NCI-H82 treated with DMSO at 0.1 percent for 48 hours (cell line): ENCODE data around the gene PRCP.
"Not testable (repeated sequence)": the region's sequence is repeated elsewhere in the genome, so short reads cannot be mapped to it uniquely, and the experiment has no call there.

Source experiments
- DNase-seq: peaks from one replicate; lab custom pipeline; 2025; ENCODE audit not compliant: unreplicated experiment; lab: John Stamatoyannopoulos, UW

PRCP gene

DNA sequence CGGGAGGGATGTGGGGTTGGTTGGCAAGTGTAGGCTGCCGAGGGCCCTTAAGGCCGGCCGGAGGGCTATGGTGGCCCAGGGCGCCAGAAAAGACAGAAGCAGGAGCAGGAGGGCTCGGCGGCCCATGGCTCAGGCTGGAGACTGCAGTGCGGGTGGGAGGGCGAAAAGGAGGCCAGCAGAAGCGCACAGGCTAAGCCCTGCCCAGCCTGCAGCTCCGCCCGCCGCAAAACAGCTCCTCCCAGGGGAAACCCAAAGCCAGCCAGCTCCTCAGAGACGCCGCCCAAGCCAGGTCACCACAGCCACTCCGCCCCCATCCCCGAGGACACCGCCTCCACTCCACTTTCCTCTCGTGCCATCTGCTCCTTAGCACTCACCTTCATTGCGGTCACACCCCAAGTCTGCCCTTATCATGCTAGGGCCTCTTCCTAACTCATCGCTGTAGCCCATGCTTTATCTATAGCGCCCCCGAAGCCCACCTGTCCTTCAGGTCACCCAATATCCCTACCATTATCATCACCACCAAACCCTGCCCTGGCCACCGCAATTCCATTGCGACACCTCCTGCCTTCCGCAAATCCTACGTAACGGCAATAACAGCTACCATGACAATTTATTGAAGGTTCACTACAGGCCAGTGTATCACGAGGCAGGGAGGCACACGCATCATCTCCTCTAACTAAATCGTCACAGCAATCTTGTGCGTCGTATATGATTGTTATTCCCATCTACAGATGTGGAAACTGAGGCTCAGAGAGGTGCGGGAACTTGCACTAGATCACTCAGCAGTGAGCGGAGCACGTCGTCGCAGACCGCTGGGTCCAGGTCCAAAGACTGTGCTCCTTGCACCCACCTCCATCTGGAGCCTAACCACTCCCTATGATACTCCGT, at the start of gene PRCP:
Gene PRCP, minus strand, starts transcription at position 154 of the 888 bp plus-strand sequence. Its CDS starts 28 bp downstream, at position 126.
- peak; percentile 85 for DNase-seq

GRCh38 chr11:82949352-82949751, 49.1 kb upstream of the PRCP start:
- no peak for DNase-seq

DNA sequence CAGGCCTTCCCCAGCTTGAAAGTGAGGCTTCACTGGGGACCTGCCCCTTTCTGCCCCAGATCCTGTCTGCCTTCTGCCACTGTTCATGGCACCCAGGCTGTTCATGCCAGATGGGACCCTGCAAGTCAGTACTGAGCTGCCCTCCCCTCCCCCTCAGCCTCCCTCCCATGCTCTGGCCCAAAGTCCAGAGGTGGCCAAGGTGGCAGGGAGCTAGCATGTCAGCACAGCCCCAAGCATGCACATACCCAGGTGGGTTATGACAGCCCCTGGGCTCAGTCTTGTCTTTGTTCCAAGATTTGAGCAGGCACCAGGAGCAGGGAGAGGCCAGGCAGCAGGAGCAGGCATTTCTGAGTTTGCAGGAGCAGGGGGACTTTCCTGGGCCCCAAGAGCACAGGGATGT, 45.5 kb upstream of the PRCP start:
- DNase-seq = no peak

DNA sequence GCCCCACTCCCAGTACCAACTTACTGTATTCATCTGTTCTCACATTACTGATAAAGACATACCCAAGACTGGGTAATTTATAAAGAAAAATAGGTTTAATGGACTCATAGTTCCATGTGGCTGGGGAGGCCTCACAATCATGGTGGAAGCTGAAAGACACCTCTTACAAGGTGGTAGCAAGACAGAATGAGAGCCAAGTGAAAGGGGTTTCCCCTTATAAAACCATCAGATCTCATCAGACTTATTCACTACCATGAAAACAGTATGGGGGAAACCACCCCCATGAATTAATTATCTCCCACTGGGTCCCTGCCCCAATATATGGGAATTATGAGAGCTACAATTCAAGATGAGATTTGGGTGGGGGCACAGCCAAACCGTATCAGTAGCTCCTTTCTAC, 44.8 kb upstream of the PRCP start:
- not testable (repeated sequence) for DNase-seq

- no peak for DNase-seq
Observed at GRCh38 chr11:82944198-82944597, 44.0 kb upstream of the PRCP start.

DNA sequence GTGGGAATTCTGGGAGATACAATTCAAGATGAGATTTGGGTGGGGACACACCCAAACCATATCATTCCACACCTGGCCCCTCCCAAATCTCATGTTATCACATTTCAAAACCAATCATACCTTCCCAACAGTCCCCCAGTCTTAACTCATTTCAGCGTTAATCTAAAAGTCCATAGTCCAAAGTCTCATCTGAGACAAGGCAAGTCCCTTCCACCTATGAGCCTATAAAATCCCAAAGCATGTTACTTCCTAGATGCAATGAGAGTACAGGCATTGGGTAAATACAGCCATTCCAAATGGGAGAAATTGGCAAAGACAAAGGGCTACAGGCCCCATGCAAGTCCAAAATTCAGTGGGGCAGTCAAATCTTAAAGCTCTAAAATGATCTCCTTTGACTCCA, 43.2 kb upstream of the PRCP start:
- DNase-seq = not testable (repeated sequence)

DNA sequence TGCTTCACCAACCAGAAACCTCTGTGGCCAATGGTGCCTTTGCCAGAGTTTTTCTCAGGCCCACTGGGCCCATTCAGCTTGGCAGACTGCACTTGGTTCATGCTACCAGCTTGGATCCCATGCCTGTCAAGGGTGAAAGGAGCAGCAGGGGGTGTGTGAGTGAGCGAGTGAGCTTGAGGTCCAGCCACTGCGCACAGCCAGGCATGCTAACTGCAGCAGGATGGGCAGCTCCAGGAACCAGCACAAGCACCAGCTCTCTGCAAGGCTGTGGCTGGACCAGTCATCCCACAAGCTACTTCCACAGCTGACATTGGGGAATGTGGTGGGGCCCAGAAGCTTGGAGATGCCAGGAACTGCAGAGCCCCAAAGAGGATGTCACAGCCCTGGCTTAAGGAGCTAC, 42.1 kb upstream of the PRCP start:
- no peak for DNase-seq

GRCh38 chr11:82939456-82939855, 39.2 kb upstream of the PRCP start:
- no peak for DNase-seq

DNA sequence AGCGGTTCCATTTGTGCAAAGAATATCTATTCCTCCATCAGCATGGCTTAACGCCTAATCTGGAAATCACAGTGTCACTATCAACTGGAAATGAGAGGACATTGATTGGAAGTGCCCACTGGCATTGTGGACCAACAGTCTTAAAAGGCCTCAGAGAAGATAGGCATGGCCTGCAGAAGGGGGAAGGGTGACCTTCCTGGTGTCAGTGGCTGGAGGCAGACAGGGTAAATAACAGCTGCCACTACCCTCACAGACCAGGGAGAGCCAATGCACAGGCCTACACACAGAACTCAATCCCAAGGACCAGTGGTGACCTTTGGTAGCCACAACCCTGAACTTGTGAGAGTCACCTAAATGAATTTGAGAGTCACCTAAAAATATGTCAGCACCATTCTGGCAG, 37.3 kb upstream of the PRCP start:
- DNase-seq = no peak

DNA sequence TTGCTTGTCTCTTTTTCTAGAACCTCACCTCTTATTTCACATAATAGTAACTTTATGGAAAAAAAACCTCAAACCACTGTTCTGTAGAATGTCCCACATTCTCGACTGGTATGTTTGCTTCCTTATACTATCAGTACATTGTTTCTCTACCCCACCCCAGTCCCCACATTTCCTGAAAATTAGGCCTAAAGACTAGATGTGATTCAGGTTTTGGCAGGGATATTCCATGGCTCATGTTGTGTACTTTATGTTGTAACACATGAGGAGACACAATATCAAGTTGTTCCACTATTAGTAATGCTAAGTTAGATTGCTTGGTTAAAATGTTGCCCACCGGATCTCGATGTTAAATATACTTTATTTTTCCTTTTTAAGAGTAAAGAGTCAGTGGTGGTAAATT, 36.0 kb upstream of the PRCP start:
- no peak for DNase-seq

- DNase-seq = no peak
Observed at GRCh38 chr11:82932564-82932963, 32.3 kb upstream of the PRCP start.

DNA sequence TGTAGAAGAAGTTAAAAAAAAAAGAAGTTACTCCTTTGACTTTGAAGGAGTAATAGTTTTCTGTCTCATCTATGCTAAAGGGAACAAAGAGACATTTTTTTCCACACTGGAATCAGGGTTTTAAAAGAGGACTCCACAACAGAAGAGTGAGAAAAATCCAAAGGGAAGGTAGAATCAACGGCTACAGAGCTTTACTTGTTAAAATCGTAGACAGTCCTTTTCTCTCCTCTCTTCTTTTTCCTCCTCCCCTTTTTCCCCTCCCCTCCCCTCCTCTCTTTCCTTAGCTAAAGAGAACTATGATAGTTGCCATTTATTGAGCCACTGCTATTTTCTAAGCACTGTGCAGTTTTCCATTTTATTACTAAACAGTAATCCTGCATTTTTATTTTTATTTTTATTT, 30.5 kb upstream of the PRCP start:
- DNase-seq = no peak

DNA sequence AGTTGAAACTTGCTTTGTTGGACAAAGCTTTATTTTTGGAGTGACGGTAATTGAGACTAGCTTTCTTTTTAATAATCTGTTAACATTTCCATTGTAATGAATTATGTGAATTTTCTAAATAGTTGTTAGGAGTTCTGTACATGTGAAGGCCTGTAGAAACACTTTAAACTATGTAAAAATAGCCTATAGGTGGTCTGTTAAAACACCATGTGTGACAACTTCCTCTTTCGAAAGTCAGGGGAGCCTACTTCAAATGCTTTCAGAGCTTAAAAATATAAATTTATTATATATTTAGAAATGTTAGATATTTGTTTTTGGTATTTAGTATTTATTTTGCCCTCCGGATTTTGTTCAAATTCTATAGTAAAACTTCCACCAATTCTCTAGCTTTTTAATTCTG, 30.0 kb upstream of the PRCP start:
- DNase-seq = no peak

DNA sequence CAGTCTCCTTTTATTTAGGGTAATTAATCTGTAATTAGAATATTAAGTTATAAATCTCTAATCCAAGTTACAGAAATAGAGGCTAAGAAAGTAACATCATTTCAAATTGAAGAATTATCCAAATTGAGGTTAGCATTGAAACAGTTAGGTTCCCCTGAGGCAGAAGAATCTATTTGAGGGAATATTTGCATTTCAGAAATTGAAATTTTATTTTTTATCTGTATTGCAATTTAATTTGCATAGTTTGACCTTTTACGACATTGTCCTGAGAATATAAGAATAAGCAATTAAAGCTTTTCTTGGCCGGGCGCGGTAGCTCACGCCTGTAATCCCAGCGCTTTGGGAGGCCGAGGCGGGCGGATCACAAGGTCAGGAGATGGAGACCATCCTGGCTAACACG, 28.9 kb upstream of the PRCP start:
- no peak for DNase-seq

- peak; percentile 23 for DNase-seq
Observed at GRCh38 chr11:82927264-82927880, 27.1 kb upstream of the PRCP start.

DNA sequence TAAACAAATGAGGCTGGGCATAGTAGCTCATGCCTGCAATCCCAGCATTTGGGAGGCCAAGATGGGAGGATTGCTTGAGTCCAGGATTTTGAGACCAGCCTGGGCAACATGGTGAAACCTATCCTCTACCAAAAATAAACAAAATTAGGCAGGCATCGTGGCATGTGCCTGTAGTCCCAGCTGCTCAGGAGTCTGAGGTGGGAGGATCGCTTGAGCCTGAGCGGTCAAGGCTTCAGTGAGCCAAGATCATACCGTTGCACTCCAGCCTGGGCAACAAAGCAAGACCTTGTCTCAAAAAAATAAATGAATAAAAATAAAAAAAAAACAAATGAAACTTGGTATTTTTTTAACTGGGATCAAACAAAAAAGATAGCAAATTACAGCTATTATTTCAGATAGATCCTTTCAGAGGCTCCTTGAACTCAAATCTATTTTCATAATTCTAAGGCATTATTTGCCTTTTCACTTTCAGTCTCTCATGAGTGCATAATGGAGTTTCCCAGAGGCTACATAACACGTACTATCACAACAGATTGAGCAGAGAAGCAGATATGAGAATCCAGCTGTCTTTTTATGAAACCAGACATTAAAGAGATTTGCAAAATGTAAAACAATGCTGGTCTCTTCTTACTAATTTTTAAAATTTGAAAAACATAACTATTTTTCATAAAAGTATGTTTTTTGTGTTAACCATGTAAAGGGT, 24.4 kb upstream of the PRCP start:
- no peak for DNase-seq

GRCh38 chr11:82922396-82923173, 22.4 kb upstream of the PRCP start:
- DNase-seq = not testable (repeated sequence)

GRCh38 chr11:82920227-82920626, 20.0 kb upstream of the PRCP start:
- not testable (repeated sequence) for DNase-seq

DNA sequence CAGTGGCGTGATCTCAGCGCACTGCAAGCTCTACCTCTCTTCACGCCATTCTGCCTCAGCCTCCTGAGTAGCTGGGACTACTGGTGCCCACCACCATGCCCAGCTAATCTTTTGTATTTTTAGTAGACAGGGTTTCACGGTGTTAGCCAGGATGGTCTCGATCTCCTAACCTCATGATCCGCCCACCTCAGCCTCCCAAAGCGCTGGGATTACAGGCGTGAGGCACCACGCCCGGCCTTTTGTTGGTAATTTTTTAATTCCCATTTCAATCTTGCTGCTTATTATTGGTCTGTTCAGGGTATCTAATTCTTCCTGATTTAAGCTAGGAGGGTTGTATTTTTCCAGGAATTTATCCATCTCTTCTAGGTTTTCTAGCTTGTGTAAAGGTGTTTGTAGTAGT, 19.6 kb upstream of the PRCP start:
- not testable (repeated sequence) for DNase-seq

- no peak for DNase-seq
Observed at GRCh38 chr11:82909015-82909640, 8.9 kb upstream of the PRCP start.

DNA sequence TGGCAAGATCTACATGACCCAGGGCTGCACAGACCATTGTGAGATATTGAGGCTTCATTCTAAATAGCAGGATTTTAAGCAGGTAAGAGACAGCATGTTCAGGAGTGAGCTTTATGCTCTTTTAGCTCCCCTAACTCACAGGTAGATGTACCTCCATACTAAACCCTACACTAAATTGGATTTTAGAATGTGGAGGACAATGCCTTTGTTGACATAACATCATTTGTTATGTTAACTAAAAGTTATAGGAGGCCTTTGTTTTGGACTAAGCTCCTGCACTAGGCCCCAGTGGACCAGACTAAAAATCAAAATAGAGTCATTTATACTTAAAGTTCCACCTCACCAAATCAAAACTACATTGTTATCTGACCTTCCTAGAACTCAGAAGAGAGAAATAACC, 8.1 kb upstream of the PRCP start:
- no peak for DNase-seq
